ENCODE measurements around the gene PRPF38A. TPM values are rescaled to one million over a fixed set of nuclear protein-coding genes. Genes with fewer than 3 reads are reported as not detected.

PRPF38A gene
- total RNA-seq, 1 donor, result 6.2 TPM

DNA sequence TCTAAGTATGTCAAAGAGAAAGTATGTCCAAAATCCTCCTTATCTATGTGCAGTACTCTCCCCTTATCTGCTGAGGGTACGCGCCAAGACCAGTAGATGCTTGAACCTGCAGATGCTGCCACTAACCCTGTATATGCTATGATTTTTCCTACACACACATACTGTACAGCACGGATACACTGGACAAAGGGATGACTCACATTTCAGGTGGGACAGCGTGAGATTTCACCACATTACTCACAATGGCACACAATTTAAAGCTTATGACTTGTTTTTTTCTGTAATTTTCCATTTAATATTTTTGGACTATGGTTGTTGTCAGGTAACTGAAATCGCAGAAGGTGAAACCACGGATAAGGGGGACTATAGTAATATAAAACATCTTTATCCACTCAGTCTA is 4.3 kb upstream of the PRPF38A start:
- no peak overlapping the region for H3K4me3 ChIP-seq (ENCODE audit: insufficient read depth, low read length)
- H3K9me3 ChIP-seq (ENCODE audit: low read depth, low read length), result no peaks in the 10 kb centered on the region
- TF ChIP-seq CTCF (IDR thresholded peaks at IDR 0.05; ENCODE audit: extremely low read depth, low read depth, low read length), result no peak
- H3K36me3 ChIP-seq (ENCODE audit: insufficient read depth, low read length), result peaks cover 3% of the 10 kb centered on the region
- DNase-seq (ENCODE audit: insufficient read length, low spot score, missing footprints), result peak; percentile 11
- H3K27ac ChIP-seq (ENCODE audit: low read depth, low read length), result no peak overlapping the region
- no peak overlapping the region for H3K4me2 ChIP-seq (ENCODE audit: insufficient read depth, low read length)
- no peaks in the 10 kb centered on the region for H3K27me3 ChIP-seq (ENCODE audit: insufficient read depth, low read length)
- peaks cover 8% of the 10 kb centered on the region for H3K4me1 ChIP-seq (ENCODE audit: insufficient read depth, low read length)
- no peaks in the 10 kb centered on the region for H4K20me1 ChIP-seq (ENCODE audit: insufficient read depth, low read length)
- H3K79me2 ChIP-seq (ENCODE audit: insufficient read depth, low read length), result peaks cover 14% of the 10 kb centered on the region
- no peak overlapping the region for H2AFZ ChIP-seq (ENCODE audit: low read length)

GRCh38 chr1:52402860-52403240 is 1.6 kb upstream of the PRPF38A start:
- Histone ChIP-seq H3K27ac (ENCODE audit: low read depth, low read length) (peak overlapping the region; percentile 97), H3K79me2 (ENCODE audit: insufficient read depth, low read length) (peaks cover 35% of the 10 kb centered on the region), H4K20me1 (ENCODE audit: insufficient read depth, low read length) (no peaks in the 10 kb centered on the region), H3K4me3 (ENCODE audit: insufficient read depth, low read length) (peak overlapping the region; percentile 83), H3K4me2 (ENCODE audit: insufficient read depth, low read length) (peak overlapping the region; percentile 95), H2AFZ (ENCODE audit: low read length) (peak overlapping the region; percentile 97), H3K9me3 (ENCODE audit: low read depth, low read length) (no peaks in the 10 kb centered on the region), H3K36me3 (ENCODE audit: insufficient read depth, low read length) (peaks cover 12% of the 10 kb centered on the region), H3K27me3 (ENCODE audit: insufficient read depth, low read length) (no peaks in the 10 kb centered on the region), H3K4me1 (ENCODE audit: insufficient read depth, low read length) (peaks cover 15% of the 10 kb centered on the region)
- peak; percentile 8 for DNase-seq (ENCODE audit: insufficient read length, low spot score, missing footprints)
- TF ChIP-seq CTCF (IDR thresholded peaks at IDR 0.05; ENCODE audit: extremely low read depth, low read depth, low read length), result no peak

DNA sequence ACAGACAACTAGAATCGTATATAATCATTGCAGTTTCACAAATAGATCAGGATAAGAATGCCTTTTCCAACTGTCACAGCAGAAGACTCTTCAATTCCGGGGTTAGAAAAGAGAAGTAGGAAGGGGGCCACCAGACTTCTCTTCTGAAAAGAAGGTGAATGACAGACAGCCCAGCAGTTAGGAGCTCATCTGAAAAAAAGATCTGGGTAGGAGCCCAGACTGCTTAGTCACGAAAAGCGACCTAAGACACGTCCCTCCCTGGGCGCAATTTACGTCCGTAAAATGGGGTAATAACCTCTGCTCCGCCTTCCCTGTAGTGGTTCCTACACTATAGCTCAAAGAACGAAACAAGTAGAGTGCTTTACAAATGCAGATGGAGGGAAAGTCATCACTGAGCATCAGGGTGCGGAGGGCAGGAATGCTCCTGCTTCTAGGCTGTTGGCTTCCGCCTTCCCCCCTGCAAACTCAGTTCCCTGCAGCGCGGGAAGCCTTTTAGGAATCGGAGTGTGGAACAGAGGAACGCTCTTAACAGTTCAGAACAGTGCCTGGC is 761 bp upstream of the PRPF38A start:
- H3K79me2 ChIP-seq (ENCODE audit: insufficient read depth, low read length), result peaks cover 40% of the 10 kb centered on the region
- no peaks in the 10 kb centered on the region for H4K20me1 ChIP-seq (ENCODE audit: insufficient read depth, low read length)
- peak overlapping the region; percentile 97 for H3K27ac ChIP-seq (ENCODE audit: low read depth, low read length)
- no peaks in the 10 kb centered on the region for H3K27me3 ChIP-seq (ENCODE audit: insufficient read depth, low read length)
- H3K9me3 ChIP-seq (ENCODE audit: low read depth, low read length), result no peaks in the 10 kb centered on the region
- H3K4me3 ChIP-seq (ENCODE audit: insufficient read depth, low read length), result peak overlapping the region; percentile 83
- DNase-seq (ENCODE audit: insufficient read length, low spot score, missing footprints), result peak; percentile 83
- H3K4me1 ChIP-seq (ENCODE audit: insufficient read depth, low read length), result peaks cover 15% of the 10 kb centered on the region
- no peak for TF ChIP-seq CTCF (IDR thresholded peaks at IDR 0.05; ENCODE audit: extremely low read depth, low read depth, low read length)
- peaks cover 19% of the 10 kb centered on the region for H3K36me3 ChIP-seq (ENCODE audit: insufficient read depth, low read length)
- peak overlapping the region; percentile 95 for H3K4me2 ChIP-seq (ENCODE audit: insufficient read depth, low read length)
- H2AFZ ChIP-seq (ENCODE audit: low read length), result peak overlapping the region; percentile 97

- Histone ChIP-seq H3K79me2 (ENCODE audit: insufficient read depth, low read length) (peaks cover 40% of the 10 kb centered on the region), H2AFZ (ENCODE audit: low read length) (peak overlapping the region; percentile 97), H3K36me3 (ENCODE audit: insufficient read depth, low read length) (peaks cover 31% of the 10 kb centered on the region), H3K4me2 (ENCODE audit: insufficient read depth, low read length) (peak overlapping the region; percentile 95), H4K20me1 (ENCODE audit: insufficient read depth, low read length) (no peaks in the 10 kb centered on the region), H3K4me1 (ENCODE audit: insufficient read depth, low read length) (peaks cover 15% of the 10 kb centered on the region), H3K9me3 (ENCODE audit: low read depth, low read length) (no peaks in the 10 kb centered on the region), H3K4me3 (ENCODE audit: insufficient read depth, low read length) (peak overlapping the region; percentile 83), H3K27ac (ENCODE audit: low read depth, low read length) (peak overlapping the region; percentile 97), H3K27me3 (ENCODE audit: insufficient read depth, low read length) (no peaks in the 10 kb centered on the region)
- DNase-seq (ENCODE audit: insufficient read length, low spot score, missing footprints), result no peak
- no peak for TF ChIP-seq CTCF (IDR thresholded peaks at IDR 0.05; ENCODE audit: extremely low read depth, low read depth, low read length)
These were observed 555 bp downstream of the PRPF38A start for GRCh38 chr1:52404975-52405338.

Measured in osteoblast (primary cell).